SIG-M5 treated with dmso at 0.1 percent for 504 hours (cell line): ENCODE data around the gene LSM7.
A peak's percentile ranks its signal among the peaks of the same experiment; 100 is the strongest.

ENCODE experiments used
- DNase-seq: peaks from one replicate; lab custom pipeline; 2025; ENCODE audit not compliant: unreplicated experiment; lab: John Stamatoyannopoulos, UW

LSM7 gene

GRCh38 chr19:2328401-2329148, at the start of gene LSM7, which contains the start of gene SPPL2B:
Gene LSM7, minus strand, starts transcription at chr19:2328586. Its CDS starts 20 bp downstream, at chr19:2328566.
Gene SPPL2B, plus strand, starts transcription at chr19:2328684. Its CDS starts 26 bp downstream, at chr19:2328710.
- DNase-seq: peak; percentile 81

- DNase-seq: no peak
Measured at GRCh38 chr19:2376784-2377519, 48.6 kb upstream of the LSM7 start.

- no peak for DNase-seq
Measured at GRCh38 chr19:2375353-2376121, 47.2 kb upstream of the LSM7 start.

GRCh38 chr19:2374808-2375207, 46.4 kb upstream of the LSM7 start:
- no peak for DNase-seq

- no peak for DNase-seq
Measured at GRCh38 chr19:2372076-2372612, 43.8 kb upstream of the LSM7 start.

- DNase-seq: no peak
Measured at GRCh38 chr19:2371656-2372055, 43.3 kb upstream of the LSM7 start.

- no peak for DNase-seq
Measured at GRCh38 chr19:2365201-2365970, 37.0 kb upstream of the LSM7 start.

GRCh38 chr19:2363419-2363818, 35.0 kb upstream of the LSM7 start:
- no peak for DNase-seq

GRCh38 chr19:2362970-2363300, 34.5 kb upstream of the LSM7 start:
- no peak for DNase-seq

- no peak for DNase-seq
Measured at GRCh38 chr19:2362046-2362969, 33.9 kb upstream of the LSM7 start.

- no peak for DNase-seq
Measured at GRCh38 chr19:2361246-2362045, 33.1 kb upstream of the LSM7 start.

GRCh38 chr19:2360833-2361232, 32.4 kb upstream of the LSM7 start:
- DNase-seq: no peak

- no peak for DNase-seq
Measured at GRCh38 chr19:2359992-2360685, 31.8 kb upstream of the LSM7 start, which contains the start of gene TMPRSS9. Gene TMPRSS9, plus strand, starts transcription at chr19:2360265. Its CDS starts 29,521 bp downstream, at chr19:2389786.

- no peak for DNase-seq
Measured at GRCh38 chr19:2358548-2359173, 30.3 kb upstream of the LSM7 start.

- DNase-seq: no peak
Measured at GRCh38 chr19:2357279-2358206, 29.2 kb upstream of the LSM7 start.

- no peak for DNase-seq
Measured at GRCh38 chr19:2356036-2356646, 27.8 kb upstream of the LSM7 start.
